ENCODE data around the gene SPRY1. TPM values are rescaled to one million over a fixed set of nuclear protein-coding genes. Genes with fewer than 3 reads are reported as not detected.

SPRY1 gene
- total and polyA plus RNA-seq, 2 of the 8 experiments (the other 6 are each of a cell fraction or from before 2014, with no cell fraction given): 11.7 to 56.2 TPM

DNA sequence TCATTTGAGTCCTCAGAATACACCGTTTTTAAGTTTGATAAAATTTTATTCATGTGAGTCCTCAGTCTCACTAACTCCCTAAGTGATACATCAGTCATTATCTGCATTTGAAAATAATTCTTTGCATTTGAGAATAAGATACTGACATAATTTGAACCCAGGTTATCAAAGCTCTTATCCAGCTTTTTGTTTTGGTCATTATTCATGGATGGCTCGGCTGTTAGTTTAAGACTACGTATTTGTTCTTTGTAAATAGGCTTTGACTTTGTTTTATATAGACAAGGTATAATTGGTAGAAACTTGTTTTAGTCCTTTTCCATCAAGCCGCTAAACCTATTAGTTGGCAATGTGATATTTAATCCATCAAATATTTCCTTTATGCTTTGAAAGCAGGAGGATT is 7.9 kb downstream of the SPRY1 start (continued):
- TF ChIP-seq CHD2 (IDR thresholded peaks at IDR 0.05; ENCODE audit: low read length) (no peak), KDM4A (IDR thresholded peaks at IDR 0.05; ENCODE audit: low read depth, low read length, severe bottlenecking) (no peak)
